Neural progenitor cell (in vitro differentiated cells): ENCODE data around the gene SEPSECS.

Experiments
- EZH2phosphoT487 ChIP-seq: fragments of 200-600 bp; sonication (generic); IDR thresholded peaks from 2 replicates; pipeline ENCODE4 v1.6.1; 2017; ENCODE audit warnings: antibody characterized with exemption
- TF ChIP-seq, protein P1 (sequence below): fragments of 200-600 bp; sonication (generic); IDR thresholded peaks from 2 replicates; pipeline ENCODE4 v1.5.1; 2017; ENCODE audit warnings: antibody characterized with exemption, mild to moderate bottlenecking

DNA sequence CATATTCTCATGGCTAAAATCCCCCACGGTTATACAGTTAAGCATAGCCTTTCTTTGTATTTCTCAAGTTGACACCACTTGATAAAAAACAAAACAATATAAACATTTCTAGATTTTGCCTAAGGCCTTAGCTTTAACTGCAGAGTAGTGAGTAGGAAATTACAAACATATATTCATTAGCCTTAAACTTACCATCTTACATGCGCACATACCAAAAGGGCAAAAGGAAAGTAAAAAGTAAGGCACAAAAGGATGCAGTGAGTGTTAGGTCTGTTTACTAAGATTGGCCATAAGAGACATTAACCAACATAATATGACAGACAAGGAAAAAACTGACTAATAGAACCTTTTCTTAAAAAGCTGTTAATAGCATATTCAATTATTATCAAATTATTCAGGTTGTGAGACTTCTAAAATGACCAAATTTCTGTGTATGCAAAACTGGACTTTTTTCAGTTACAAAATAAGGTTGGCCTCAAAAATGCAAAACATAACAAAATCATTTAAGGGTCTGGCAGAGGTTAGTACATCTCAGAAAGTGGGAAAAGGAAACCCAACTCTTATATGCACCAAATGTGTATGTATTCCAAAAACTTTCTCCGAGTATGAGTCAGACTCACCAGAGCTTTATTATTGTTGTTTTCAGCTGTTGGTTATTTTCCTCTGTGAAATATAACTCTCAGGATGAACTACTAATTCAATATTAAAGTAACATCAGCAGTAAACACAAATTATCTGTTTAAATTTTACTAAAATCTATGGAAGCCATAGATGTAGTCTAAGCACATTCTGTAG lies 39.9 kb downstream of the SEPSECS start:
- TF ChIP-seq, protein P1, sequence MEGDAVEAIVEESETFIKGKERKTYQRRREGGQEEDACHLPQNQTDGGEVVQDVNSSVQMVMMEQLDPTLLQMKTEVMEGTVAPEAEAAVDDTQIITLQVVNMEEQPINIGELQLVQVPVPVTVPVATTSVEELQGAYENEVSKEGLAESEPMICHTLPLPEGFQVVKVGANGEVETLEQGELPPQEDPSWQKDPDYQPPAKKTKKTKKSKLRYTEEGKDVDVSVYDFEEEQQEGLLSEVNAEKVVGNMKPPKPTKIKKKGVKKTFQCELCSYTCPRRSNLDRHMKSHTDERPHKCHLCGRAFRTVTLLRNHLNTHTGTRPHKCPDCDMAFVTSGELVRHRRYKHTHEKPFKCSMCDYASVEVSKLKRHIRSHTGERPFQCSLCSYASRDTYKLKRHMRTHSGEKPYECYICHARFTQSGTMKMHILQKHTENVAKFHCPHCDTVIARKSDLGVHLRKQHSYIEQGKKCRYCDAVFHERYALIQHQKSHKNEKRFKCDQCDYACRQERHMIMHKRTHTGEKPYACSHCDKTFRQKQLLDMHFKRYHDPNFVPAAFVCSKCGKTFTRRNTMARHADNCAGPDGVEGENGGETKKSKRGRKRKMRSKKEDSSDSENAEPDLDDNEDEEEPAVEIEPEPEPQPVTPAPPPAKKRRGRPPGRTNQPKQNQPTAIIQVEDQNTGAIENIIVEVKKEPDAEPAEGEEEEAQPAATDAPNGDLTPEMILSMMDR, result no peak
- no peak for TF ChIP-seq EZH2phosphoT487
